Neural progenitor cell (in vitro differentiated cells): ENCODE data around the gene TMEM59.

Experiments used
- CTCF ChIP-seq: fragments of 200-600 bp; sonication (generic); IDR thresholded peaks from 2 replicates; pipeline ENCODE4 v1.5.1; 2017; ENCODE audit warnings: antibody characterized with exemption, mild to moderate bottlenecking
- EZH2 ChIP-seq: fragments of 200-600 bp; sonication (generic); IDR thresholded peaks from 2 replicates; pipeline ENCODE4 v1.6.1; 2017; ENCODE audit warnings: antibody characterized with exemption, mild to moderate bottlenecking, moderate library complexity
- EZH2phosphoT487 ChIP-seq: fragments of 200-600 bp; sonication (generic); IDR thresholded peaks from 2 replicates; pipeline ENCODE4 v1.6.1; 2017; ENCODE audit warnings: antibody characterized with exemption

- TF ChIP-seq EZH2 (no peak), CTCF (no peak), EZH2phosphoT487 (no peak)
These were observed 16.8 kb upstream of the TMEM59 start for GRCh38 chr1:54069791-54070170.
